HG03066 (cell line): ENCODE measurements around the gene BAIAP2L1.
A peak's percentile ranks its signal among the peaks of the same experiment; 100 is the strongest.

Experiments
- ATAC-seq: cut with Tn5 transposase; IDR thresholded peaks from one replicate; pipeline ENCODE4 v1.9.1; 2021; ENCODE audit warnings: low read depth; ENCODE audit not compliant: unreplicated experiment

The BAIAP2L1 gene

GRCh38 chr7:98281757-98282606 lies 118.9 kb downstream of the BAIAP2L1 start:
- peak; percentile 25 for ATAC-seq

- peak; percentile 75 for ATAC-seq
Observed at GRCh38 chr7:98280791-98281756, 119.8 kb downstream of the BAIAP2L1 start, which contains the start of gene BRI3. Gene BRI3 (plus strand): TSS chr7:98281686. CDS start chr7:98281796, 110 bp downstream.

- no peak for ATAC-seq
Observed at GRCh38 chr7:98280296-98280695, 120.6 kb downstream of the BAIAP2L1 start.

- no peak for ATAC-seq
Observed at GRCh38 chr7:98278936-98279335, 122.0 kb downstream of the BAIAP2L1 start.

- ATAC-seq, result no peak
Observed at GRCh38 chr7:98278408-98278807, 122.5 kb downstream of the BAIAP2L1 start.

- no peak for ATAC-seq
Observed at GRCh38 chr7:98276241-98276761, 124.6 kb downstream of the BAIAP2L1 start.

GRCh38 chr7:98267303-98267702 lies 133.6 kb downstream of the BAIAP2L1 start:
- ATAC-seq, result no peak

GRCh38 chr7:98266840-98267239 lies 134.1 kb downstream of the BAIAP2L1 start:
- no peak for ATAC-seq

- ATAC-seq, result no peak
Observed at GRCh38 chr7:98265841-98266271, 135.0 kb downstream of the BAIAP2L1 start.

GRCh38 chr7:98257701-98258100 lies 143.2 kb downstream of the BAIAP2L1 start:
- no peak for ATAC-seq

- no peak for ATAC-seq
Observed at GRCh38 chr7:98256431-98256830, 144.5 kb downstream of the BAIAP2L1 start.

GRCh38 chr7:98254951-98255610 lies 145.8 kb downstream of the BAIAP2L1 start:
- ATAC-seq, result no peak

GRCh38 chr7:98254516-98254915 lies 146.4 kb downstream of the BAIAP2L1 start:
- ATAC-seq, result no peak

- ATAC-seq, result peak; percentile 29
Observed at GRCh38 chr7:98252425-98253054, 148.3 kb downstream of the BAIAP2L1 start.

- ATAC-seq, result peak; percentile 97
Observed at GRCh38 chr7:98251601-98252424, 149.1 kb downstream of the BAIAP2L1 start, which contains the start of gene TECPR1. Gene TECPR1 (minus strand): TSS chr7:98252232. CDS start chr7:98246146, 6,086 bp downstream.

GRCh38 chr7:98251231-98251600 lies 149.7 kb downstream of the BAIAP2L1 start:
- ATAC-seq, result peak; percentile 22

- ATAC-seq, result no peak
Observed at GRCh38 chr7:98250789-98251188, 150.1 kb downstream of the BAIAP2L1 start.

- ATAC-seq, result no peak
Observed at GRCh38 chr7:98249106-98249505, 151.8 kb downstream of the BAIAP2L1 start.

GRCh38 chr7:98248156-98248555 lies 152.7 kb downstream of the BAIAP2L1 start:
- ATAC-seq, result no peak
